HG03575 (cell line): ENCODE data around the gene CSK.

Experiments used
- ATAC-seq: cut with Tn5 transposase; IDR thresholded peaks from one replicate; pipeline ENCODE4 v1.9.1; 2021; ENCODE audit not compliant: unreplicated experiment, insufficient number of reproducible peaks, low FRiP score; ENCODE audit errors: extremely low read depth

CSK gene

DNA sequence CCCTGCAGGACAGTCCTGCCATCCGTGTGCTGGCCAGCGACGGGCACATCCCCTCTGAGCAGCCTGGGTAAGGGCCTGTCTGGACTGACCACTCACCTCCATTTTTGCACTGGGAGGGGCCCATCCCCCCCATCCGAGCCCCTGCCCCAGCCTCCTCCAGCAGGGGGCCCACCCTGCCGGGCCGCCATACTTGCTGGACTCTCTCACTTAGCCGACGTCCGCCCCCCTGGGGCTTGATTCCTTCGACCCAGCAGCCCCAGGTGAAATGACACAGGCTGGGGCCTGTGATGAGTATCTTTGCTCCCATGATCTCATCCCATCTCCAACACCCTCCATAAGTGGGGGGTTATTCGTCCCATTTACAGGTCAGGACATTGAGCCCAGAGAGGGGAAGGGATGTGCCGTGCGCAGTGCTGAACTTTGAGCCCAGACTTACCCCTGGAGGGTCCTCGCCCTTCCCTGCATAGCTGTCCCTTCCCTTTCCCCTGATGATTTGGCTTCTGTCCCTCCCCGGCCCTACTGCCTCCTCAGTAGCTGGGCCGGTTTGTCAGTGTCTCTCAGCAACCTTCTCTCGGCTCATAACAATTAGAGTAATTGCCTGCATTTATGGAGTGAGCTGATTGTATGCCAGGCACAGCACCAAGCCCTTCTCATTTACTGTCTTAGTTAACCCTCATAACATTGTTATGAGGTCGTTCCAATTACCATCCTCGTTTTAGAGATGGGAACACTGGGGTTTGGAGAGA is 34.9 kb downstream of the CSK start:
- ATAC-seq = no peak

DNA sequence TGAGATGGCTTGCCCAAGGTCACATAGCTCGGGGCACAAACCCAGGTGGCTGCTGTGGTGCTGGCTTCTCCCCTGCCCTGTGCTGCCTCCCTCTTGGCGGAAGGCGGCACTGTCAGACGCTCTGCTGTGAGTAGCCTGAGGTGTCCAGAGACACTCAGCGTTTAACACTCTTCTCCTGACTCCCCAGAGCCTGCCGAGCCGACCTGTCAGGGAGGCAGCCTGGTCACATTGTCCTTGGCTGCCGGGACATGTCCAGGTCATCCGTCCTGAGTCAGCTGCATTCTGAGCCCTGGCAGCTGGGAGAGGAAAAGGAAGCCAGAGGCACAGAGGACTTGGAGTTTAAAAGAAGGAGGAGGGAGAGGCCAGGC is 35.5 kb downstream of the CSK start:
- no peak for ATAC-seq

GRCh38 chr15:74820056-74820455 is 38.2 kb downstream of the CSK start:
- no peak for ATAC-seq

GRCh38 chr15:74821091-74821789 is 39.4 kb downstream of the CSK start:
- no peak for ATAC-seq

DNA sequence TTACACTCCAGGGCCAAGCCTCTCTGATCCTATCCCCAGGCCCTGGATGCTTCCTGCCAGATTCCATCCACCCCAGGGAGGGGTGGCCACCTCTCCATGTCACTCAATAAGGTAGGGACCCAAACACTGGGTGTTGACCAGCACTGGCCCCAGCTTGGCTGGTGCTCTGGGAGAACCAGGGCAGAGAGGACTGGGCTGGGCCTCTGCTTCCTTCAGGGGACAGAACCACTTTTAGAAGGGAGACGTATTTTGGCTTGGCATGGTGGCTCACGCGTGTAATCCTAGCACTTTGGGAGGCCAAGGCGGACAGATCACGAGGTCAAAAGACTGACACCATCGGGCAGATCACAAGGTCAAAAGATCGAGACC is 39.9 kb downstream of the CSK start:
- no peak for ATAC-seq

- ATAC-seq = no peak
Measured at GRCh38 chr15:74822233-74822632, 40.4 kb downstream of the CSK start.

- no peak for ATAC-seq
Measured at GRCh38 chr15:74823324-74823723, 41.4 kb downstream of the CSK start.

GRCh38 chr15:74824976-74825375 is 43.1 kb downstream of the CSK start:
- ATAC-seq = no peak

GRCh38 chr15:74825866-74826265 is 44.0 kb downstream of the CSK start:
- ATAC-seq = no peak

GRCh38 chr15:74826364-74826819 is 44.5 kb downstream of the CSK start, which contains the start of gene CPLX3:
CPLX3 (plus strand) TSS chr15:74826627; CDS start chr15:74826704, 77 bp downstream.
- no peak for ATAC-seq

- no peak for ATAC-seq
Measured at GRCh38 chr15:74826921-74827320, 45.0 kb downstream of the CSK start.

DNA sequence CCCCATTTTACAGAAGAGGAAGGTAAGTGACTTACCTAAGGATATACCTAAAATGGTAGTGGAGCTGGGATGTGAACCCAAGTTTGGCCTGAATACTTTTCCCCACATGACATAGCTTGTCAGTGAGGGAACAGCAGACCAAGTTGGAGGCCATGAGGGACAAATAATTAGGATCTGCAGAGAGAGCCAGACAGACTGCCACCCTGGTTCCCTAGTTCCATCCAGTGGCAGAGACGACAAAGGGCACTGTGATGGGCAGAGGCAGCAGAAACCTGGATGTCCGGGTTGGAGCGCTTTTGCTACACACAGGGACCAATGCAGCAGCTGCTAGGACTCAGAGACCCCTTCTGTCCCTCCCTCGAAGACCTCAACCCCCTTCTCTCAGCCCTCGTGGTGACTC is 45.7 kb downstream of the CSK start:
- ATAC-seq = no peak

DNA sequence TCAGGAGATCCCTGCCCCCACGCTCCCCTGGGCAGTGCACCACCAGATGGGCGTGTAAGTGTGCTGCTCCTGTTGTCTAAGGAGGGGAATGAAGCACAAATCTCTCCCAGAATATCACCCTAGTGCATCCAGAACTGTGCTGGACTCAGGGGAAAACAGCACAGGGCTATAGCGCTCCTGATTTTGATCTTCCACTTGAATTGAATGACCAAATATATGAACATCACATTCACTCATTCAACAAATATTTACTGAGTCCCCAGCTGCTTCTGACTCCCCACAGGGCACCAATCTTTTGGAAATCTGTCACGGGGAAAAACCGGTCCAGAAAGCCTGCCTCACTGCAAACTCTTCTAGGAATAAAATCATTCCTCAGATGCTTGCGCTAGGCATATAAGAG is 47.0 kb downstream of the CSK start:
- no peak for ATAC-seq

DNA sequence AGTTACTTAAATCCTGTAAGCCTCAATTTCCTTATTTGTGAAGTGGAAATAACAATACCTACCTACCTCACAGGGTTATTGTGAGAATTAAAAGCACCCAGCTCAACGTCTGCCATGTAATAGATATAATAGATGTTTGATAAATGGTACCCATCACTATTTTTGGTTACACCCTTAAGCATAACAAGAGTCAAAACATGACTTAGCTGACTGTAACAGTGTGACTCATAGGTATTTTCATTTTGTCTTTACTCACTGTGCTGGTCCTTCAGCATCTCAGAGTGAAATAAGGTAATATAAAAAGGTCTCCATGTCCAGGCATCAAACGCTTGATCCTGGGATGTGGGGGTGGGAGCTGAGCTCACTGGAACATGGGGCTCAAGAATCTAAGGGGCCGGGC is 47.6 kb downstream of the CSK start:
- ATAC-seq = no peak

DNA sequence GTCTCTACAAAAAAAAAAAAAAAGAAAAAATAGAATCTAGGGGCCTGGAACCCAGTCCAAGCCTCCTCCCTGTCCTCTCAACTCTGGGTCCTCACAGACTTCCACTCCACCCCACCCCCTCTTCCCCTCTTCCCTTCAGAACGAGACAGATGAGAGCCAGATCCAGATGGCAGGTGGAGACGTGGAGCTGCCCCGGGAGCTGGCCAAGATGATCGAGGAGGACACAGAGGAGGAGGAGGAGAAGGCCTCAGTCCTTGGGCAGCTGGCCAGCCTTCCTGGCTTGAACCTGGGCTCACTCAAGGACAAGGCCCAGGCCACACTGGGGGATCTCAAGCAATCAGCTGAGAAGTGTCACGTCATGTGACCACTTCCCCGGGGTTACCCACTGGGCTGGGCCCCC is 48.1 kb downstream of the CSK start:
- no peak for ATAC-seq

- no peak for ATAC-seq
Measured at GRCh38 chr15:74830868-74831267, 49.0 kb downstream of the CSK start.

DNA sequence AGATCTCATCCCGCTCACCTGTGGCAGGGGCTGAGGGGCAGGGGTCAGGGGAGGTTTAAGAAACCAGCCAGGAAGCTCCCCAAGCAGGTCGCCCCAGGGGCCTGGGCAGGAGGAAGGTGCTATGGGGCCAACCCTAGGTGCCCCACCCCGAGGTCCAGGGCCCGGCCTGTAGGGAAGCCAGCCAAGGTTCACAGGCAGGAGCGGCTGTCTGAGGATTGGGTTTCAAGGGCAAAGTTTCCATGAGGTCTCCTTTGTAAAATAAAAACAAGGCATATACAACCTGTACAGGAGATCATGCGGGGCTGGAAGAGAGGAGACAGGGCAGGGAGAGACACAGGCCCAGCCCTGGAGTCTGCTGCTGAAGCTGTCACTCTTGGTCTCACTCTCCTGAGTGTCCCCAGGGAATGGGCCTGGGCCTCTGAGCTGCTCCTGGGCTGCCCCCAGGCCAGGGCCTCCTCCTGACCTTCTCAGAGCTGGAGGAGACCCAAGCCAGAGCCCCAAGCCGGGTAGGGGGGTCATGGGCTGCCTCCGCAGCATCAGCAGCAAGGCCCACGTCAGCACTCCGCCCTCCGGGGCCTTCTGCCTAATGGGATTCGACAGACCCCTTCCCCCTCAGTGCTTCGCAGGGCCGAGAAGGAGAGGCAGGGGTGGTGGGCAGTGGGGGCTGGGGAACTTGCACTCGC is 50.1 kb downstream of the CSK start:
- no peak for ATAC-seq

DNA sequence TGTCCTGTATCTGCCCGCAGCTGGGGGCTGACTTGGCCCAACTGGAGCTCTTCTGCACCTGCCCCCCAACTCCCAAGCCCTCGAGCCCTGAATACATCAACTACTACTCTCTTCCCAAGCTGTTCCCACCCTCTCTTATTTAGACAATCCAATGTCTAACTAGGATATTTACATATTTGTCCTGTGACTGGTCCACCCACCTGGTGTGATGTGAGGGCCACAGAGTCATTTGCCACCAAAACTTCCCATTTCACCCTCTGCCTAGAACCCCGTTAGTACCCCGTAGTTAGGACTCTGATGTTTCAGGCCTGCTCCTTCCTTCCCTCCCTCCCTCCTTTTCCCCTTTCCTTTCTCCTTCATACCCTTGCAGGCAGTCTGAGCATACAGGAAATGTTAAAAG is 50.9 kb downstream of the CSK start:
- no peak for ATAC-seq

DNA sequence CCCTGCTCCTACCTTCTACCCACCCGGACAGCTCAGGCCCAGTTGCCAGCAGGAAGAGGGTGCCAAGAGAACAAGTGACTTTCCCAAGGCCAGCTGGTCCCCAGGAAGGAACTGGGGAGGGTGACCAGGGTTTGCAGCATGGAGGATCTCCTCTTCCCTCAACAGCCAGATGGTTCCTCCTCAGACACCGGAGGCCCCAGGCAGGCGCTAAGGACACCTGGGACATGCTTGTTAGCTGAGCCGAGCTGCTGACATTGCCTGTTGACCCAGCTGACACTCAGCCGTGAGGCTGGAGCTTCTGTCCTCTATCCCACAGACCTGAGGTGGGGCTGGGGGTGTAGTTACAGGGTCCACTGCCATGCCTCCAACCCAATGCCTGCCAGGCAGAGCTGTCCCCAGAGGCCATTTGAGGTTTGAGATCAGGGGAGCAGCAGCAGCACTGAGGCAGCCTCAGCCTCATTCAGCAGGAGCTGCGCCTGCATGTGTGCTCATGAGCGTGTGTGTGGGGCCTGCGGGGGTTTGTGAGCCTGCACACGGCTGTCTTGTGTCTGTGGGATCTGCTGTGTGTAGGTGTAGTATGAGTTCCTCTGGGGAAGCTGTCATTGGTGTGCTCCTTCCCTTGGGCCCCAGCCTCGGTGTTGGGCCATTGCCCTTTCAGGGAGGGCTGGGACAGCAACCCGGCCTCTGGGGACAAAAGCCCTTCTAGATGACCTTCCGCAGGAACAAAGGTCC is 51.7 kb downstream of the CSK start:
- ATAC-seq = no peak
